ENCODE measurements around the gene MAP6. TPM values are rescaled to one million over a fixed set of nuclear protein-coding genes. Genes with fewer than 3 reads are reported as not detected.

The MAP6 gene
- total and polyA plus RNA-seq, 10 of the 15 experiments (the other 5 are each of a cell fraction or from before 2014, with no cell fraction given): 0.06 to 0.19 (median 0.11) TPM; not detected in 5

DNA sequence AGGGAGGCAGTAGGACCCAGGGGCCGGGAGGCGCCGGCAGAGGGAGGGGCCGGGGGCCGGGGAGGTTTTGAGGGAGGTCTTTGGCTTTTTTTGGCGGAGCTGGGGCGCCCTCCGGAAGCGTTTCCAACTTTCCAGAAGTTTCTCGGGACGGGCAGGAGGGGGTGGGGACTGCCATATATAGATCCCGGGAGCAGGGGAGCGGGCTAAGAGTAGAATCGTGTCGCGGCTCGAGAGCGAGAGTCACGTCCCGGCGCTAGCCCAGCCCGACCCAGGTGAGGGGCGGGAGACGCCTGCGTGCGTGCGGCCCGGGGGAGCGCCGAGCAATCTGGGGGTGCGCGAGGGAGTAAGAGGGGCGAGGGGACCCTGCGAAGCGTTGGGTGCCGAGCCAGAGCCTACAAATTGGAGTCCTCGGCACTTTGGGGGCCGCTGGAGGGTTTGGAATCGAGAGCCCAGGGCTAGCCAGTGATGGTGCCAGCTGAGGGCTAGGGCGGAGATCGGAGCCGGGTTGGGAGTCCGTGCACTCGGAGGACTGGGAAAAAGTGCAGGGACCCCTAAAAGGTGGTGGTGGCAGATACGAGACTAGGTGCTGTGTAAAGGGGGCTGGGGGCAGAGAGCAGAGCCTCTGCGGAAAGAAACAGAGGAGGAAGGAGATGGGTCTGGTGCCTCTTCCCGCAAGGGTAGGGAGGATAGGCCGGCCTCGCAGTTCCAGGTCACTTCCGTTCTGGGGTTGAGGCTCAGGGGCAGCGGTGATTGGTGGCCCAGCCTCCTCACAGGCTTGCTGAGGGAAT lies 106.6 kb downstream of the MAP6 start, which contains the start of gene SERPINH1 (continued):
- TF ChIP-seq RB1 (IDR thresholded peaks at IDR 0.05; ENCODE audit: borderline replicate concordance) (no peak; the same call in 1 of the 2 replicates), KLF5 (IDR thresholded peaks at IDR 0.05; ENCODE audit: partially characterized antibody) (peak; percentile 61), SP1 (IDR thresholded peaks at IDR 0.05; ENCODE audit: low read depth, low read length) (peak; percentile 30), ESRRA (IDR thresholded peaks at IDR 0.05; ENCODE audit: low read length) (no peak), CBX5 (IDR thresholded peaks at IDR 0.05; ENCODE audit: low read depth) (no peak), ZNF207 (IDR thresholded peaks at IDR 0.05; ENCODE audit: borderline replicate concordance) (no peak), MYC (IDR thresholded peaks at IDR 0.05; ENCODE audit: insufficient read depth, insufficient read length, insufficient replicate concordance, low read length, severe bottlenecking) (no peak), HDAC2 (IDR thresholded peaks at IDR 0.05) (no peak), NRF1 (conservative IDR thresholded peaks at IDR 0.05; ENCODE audit: low read depth, low read length) (no peak), IRF4 (IDR thresholded peaks at IDR 0.05; ENCODE audit: low read depth, low read length) (no peak), TBL1XR1 (IDR thresholded peaks at IDR 0.05; ENCODE audit: low read depth, low read length) (0 out of 2 replicates have a peak, but pooled peaks have one; percentile 45), SREBF2 (IDR thresholded peaks at IDR 0.05; ENCODE audit: low read length) (no peak), NFIC (IDR thresholded peaks at IDR 0.05; ENCODE audit: low read depth, low read length) (no peak), EZH2 (IDR thresholded peaks at IDR 0.05; ENCODE audit: borderline replicate concordance, control insufficient read depth, low read depth, low read length) (no peak), DPF2 (IDR thresholded peaks at IDR 0.05) (no peak), PML (IDR thresholded peaks at IDR 0.05; ENCODE audit: low read length) (peak; percentile 92), PAX5 (IDR thresholded peaks at IDR 0.05; ENCODE audit: borderline replicate concordance, low read depth, low read length) (no peak)
- TF ChIP-seq, protein P1, sequence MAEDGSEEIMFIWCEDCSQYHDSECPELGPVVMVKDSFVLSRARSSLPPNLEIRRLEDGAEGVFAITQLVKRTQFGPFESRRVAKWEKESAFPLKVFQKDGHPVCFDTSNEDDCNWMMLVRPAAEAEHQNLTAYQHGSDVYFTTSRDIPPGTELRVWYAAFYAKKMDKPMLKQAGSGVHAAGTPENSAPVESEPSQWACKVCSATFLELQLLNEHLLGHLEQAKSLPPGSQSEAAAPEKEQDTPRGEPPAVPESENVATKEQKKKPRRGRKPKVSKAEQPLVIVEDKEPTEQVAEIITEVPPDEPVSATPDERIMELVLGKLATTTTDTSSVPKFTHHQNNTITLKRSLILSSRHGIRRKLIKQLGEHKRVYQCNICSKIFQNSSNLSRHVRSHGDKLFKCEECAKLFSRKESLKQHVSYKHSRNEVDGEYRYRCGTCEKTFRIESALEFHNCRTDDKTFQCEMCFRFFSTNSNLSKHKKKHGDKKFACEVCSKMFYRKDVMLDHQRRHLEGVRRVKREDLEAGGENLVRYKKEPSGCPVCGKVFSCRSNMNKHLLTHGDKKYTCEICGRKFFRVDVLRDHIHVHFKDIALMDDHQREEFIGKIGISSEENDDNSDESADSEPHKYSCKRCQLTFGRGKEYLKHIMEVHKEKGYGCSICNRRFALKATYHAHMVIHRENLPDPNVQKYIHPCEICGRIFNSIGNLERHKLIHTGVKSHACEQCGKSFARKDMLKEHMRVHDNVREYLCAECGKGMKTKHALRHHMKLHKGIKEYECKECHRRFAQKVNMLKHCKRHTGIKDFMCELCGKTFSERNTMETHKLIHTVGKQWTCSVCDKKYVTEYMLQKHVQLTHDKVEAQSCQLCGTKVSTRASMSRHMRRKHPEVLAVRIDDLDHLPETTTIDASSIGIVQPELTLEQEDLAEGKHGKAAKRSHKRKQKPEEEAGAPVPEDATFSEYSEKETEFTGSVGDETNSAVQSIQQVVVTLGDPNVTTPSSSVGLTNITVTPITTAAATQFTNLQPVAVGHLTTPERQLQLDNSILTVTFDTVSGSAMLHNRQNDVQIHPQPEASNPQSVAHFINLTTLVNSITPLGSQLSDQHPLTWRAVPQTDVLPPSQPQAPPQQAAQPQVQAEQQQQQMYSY (CRISPR knock-in tag; IDR thresholded peaks at IDR 0.05): no peak
- TF ChIP-seq, protein P2, sequence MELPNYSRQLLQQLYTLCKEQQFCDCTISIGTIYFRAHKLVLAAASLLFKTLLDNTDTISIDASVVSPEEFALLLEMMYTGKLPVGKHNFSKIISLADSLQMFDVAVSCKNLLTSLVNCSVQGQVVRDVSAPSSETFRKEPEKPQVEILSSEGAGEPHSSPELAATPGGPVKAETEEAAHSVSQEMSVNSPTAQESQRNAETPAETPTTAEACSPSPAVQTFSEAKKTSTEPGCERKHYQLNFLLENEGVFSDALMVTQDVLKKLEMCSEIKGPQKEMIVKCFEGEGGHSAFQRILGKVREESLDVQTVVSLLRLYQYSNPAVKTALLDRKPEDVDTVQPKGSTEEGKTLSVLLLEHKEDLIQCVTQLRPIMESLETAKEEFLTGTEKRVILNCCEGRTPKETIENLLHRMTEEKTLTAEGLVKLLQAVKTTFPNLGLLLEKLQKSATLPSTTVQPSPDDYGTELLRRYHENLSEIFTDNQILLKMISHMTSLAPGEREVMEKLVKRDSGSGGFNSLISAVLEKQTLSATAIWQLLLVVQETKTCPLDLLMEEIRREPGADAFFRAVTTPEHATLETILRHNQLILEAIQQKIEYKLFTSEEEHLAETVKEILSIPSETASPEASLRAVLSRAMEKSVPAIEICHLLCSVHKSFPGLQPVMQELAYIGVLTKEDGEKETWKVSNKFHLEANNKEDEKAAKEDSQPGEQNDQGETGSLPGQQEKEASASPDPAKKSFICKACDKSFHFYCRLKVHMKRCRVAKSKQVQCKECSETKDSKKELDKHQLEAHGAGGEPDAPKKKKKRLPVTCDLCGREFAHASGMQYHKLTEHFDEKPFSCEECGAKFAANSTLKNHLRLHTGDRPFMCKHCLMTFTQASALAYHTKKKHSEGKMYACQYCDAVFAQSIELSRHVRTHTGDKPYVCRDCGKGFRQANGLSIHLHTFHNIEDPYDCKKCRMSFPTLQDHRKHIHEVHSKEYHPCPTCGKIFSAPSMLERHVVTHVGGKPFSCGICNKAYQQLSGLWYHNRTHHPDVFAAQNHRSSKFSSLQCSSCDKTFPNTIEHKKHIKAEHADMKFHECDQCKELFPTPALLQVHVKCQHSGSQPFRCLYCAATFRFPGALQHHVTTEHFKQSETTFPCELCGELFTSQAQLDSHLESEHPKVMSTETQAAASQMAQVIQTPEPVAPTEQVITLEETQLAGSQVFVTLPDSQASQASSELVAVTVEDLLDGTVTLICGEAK (IDR thresholded peaks at IDR 0.05; ENCODE audit: borderline replicate concordance): peak; percentile 77; the same call in 1 of the 2 replicates
- TF ChIP-seq, protein P3, sequence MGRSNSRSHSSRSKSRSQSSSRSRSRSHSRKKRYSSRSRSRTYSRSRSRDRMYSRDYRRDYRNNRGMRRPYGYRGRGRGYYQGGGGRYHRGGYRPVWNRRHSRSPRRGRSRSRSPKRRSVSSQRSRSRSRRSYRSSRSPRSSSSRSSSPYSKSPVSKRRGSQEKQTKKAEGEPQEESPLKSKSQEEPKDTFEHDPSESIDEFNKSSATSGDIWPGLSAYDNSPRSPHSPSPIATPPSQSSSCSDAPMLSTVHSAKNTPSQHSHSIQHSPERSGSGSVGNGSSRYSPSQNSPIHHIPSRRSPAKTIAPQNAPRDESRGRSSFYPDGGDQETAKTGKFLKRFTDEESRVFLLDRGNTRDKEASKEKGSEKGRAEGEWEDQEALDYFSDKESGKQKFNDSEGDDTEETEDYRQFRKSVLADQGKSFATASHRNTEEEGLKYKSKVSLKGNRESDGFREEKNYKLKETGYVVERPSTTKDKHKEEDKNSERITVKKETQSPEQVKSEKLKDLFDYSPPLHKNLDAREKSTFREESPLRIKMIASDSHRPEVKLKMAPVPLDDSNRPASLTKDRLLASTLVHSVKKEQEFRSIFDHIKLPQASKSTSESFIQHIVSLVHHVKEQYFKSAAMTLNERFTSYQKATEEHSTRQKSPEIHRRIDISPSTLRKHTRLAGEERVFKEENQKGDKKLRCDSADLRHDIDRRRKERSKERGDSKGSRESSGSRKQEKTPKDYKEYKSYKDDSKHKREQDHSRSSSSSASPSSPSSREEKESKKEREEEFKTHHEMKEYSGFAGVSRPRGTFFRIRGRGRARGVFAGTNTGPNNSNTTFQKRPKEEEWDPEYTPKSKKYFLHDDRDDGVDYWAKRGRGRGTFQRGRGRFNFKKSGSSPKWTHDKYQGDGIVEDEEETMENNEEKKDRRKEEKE (IDR thresholded peaks at IDR 0.05): no peak

Measured in GM12878 (cell line).